AG08396 (cell line): ENCODE results near the gene ABLIM3.
A peak's percentile ranks its signal among the peaks of the same experiment; 100 is the strongest.
"Not testable (repeated sequence)": the region's sequence is repeated elsewhere in the genome, so short reads cannot be mapped to it uniquely, and the experiment has no call there.

ENCODE experiments used
- DNase-seq: peaks from one replicate; pipeline ENCODE4 v3.0.0; 2012; ENCODE audit warnings: low spot score, mixed read lengths

The ABLIM3 gene

GRCh38 chr5:149157330-149157729 is 16.0 kb downstream of the ABLIM3 start:
- DNase-seq = no peak

GRCh38 chr5:149160291-149160787 is 19.0 kb downstream of the ABLIM3 start:
- no peak for DNase-seq

- DNase-seq = no peak
These were observed 19.9 kb downstream of the ABLIM3 start for GRCh38 chr5:149161026-149161687.

- no peak for DNase-seq
These were observed 20.6 kb downstream of the ABLIM3 start for GRCh38 chr5:149161850-149162249.

GRCh38 chr5:149162401-149163084 is 21.2 kb downstream of the ABLIM3 start:
- DNase-seq = no peak

- no peak for DNase-seq
These were observed 23.4 kb downstream of the ABLIM3 start for GRCh38 chr5:149164731-149165130.

GRCh38 chr5:149166128-149166527 is 24.8 kb downstream of the ABLIM3 start:
- no peak for DNase-seq

- DNase-seq = no peak
These were observed 25.4 kb downstream of the ABLIM3 start for GRCh38 chr5:149166591-149167100.

GRCh38 chr5:149168276-149168906 is 27.1 kb downstream of the ABLIM3 start:
- DNase-seq = no peak

GRCh38 chr5:149170299-149170698 is 29.0 kb downstream of the ABLIM3 start:
- DNase-seq = no peak

- peak; percentile 64 for DNase-seq
These were observed 31.0 kb downstream of the ABLIM3 start for GRCh38 chr5:149172261-149172660.

- no peak for DNase-seq
These were observed 31.6 kb downstream of the ABLIM3 start for GRCh38 chr5:149172709-149173505.

GRCh38 chr5:149174847-149175234 is 33.5 kb downstream of the ABLIM3 start:
- no peak for DNase-seq

GRCh38 chr5:149175346-149176105 is 34.2 kb downstream of the ABLIM3 start:
- DNase-seq = no peak

- no peak for DNase-seq
These were observed 36.1 kb downstream of the ABLIM3 start for GRCh38 chr5:149177339-149177843.

- no peak for DNase-seq
These were observed 36.7 kb downstream of the ABLIM3 start for GRCh38 chr5:149177911-149178565.

GRCh38 chr5:149181732-149182131 is 40.4 kb downstream of the ABLIM3 start:
- DNase-seq = no peak

GRCh38 chr5:149182241-149182640 is 40.9 kb downstream of the ABLIM3 start:
- no peak for DNase-seq

GRCh38 chr5:149185067-149185466 is 43.8 kb downstream of the ABLIM3 start:
- DNase-seq = no peak

- no peak for DNase-seq
These were observed 45.2 kb downstream of the ABLIM3 start for GRCh38 chr5:149186506-149186905.

GRCh38 chr5:149187617-149188016 is 46.3 kb downstream of the ABLIM3 start:
- DNase-seq = not testable (repeated sequence)
